MG63 (cell line): ENCODE measurements around the gene ALG8. TPM values are rescaled to one million over a fixed set of nuclear protein-coding genes. Genes with fewer than 3 reads are reported as not detected.

Experiments used
- total RNA-seq: library from RNA; depleted of rRNA; stranded (reverse); fragments of >200 nt; shearing (Covaris generic); gene quantifications from 2 replicates; pipeline ENCODE4 v1.2.3, GENCODE V29; 2014; ENCODE audit warnings: low replicate concordance; rRNA removed

The ALG8 gene
- total RNA-seq, 1 experiment from 2014 or later: 33.6 TPM

Other genes with a start within 250 kb of the ALG8 start
- gene INTS4, start 145.0 kb downstream of the ALG8 start, total RNA-seq: 11.0 and 11.3 TPM in 2 replicates
- 5.8 and 12.8 TPM in 2 replicates for gene KCTD14, start 116.3 kb downstream of the ALG8 start, total RNA-seq
- 0.63 TPM in 1 of 2 replicates, not detected in the other for gene THRSP, start 75.8 kb downstream of the ALG8 start, total RNA-seq
- gene NDUFC2, start 59.8 kb downstream of the ALG8 start, total RNA-seq: 77.7 and 95.3 TPM in 2 replicates
- gene KCTD21, start 49.0 kb upstream of the ALG8 start, total RNA-seq: 1.7 and 4.3 TPM in 2 replicates
- gene USP35, start 49.3 kb upstream of the ALG8 start, total RNA-seq: 3.9 and 4.5 TPM in 2 replicates